ENCODE data around the gene MAN2A2.

The MAN2A2 gene

GRCh38 chr15:90959028-90959595 lies 56.0 kb downstream of the MAN2A2 start:
- no peak for DNase-seq

GRCh38 chr15:90959894-90960293 lies 56.8 kb downstream of the MAN2A2 start:
- DNase-seq = peak in 43 of 56 donors; percentile 10 to 85 (median 51)

- DNase-seq = peak in 8 of 56 donors; percentile 15 to 51 (median 36)
Observed at GRCh38 chr15:90960298-90961091, 57.4 kb downstream of the MAN2A2 start.

- no peak for DNase-seq
Observed at GRCh38 chr15:90962021-90962420, 58.9 kb downstream of the MAN2A2 start.

GRCh38 chr15:90966262-90966661 lies 63.2 kb downstream of the MAN2A2 start:
- no peak for DNase-seq

GRCh38 chr15:90967206-90967605 lies 64.1 kb downstream of the MAN2A2 start:
- no peak for DNase-seq

GRCh38 chr15:90968434-90968833 lies 65.3 kb downstream of the MAN2A2 start:
- DNase-seq = no peak

- no peak for DNase-seq
Observed at GRCh38 chr15:90970274-90970673, 67.2 kb downstream of the MAN2A2 start.

- no peak for DNase-seq
Observed at GRCh38 chr15:90972133-90972532, 69.0 kb downstream of the MAN2A2 start.

Data from amygdala (tissue), 56 donors.